ENCODE measurements around the gene ING1. TPM values are rescaled to one million over a fixed set of nuclear protein-coding genes. Genes with fewer than 3 reads are reported as not detected.
A peak's percentile ranks its signal among the peaks of the same experiment; 100 is the strongest.

The ING1 gene
- polyA plus RNA-seq, 1 donor from 2014 or later = 25.0 TPM

GRCh38 chr13:110760611-110761010, 47.1 kb downstream of the ING1 start:
- peaks cover 0 to 4% (median 0%) of the 10 kb centered on the region in 3 donors for H3K4me1 Mint-ChIP-seq
- peak overlapping the region in 1 of 4 donors; percentile 30 for H3K4me3 Mint-ChIP-seq
- peaks cover 0 to 5% (median 0%) of the 10 kb centered on the region in 3 donors for H3K9me3 Mint-ChIP-seq
- peaks cover 2% of the 10 kb centered on the region for H3K36me3 Mint-ChIP-seq
- no peak overlapping the region for H3K27ac Mint-ChIP-seq
- H3K27me3 Mint-ChIP-seq = peaks cover 4% of the 10 kb centered on the region

- peaks cover 2% of the 10 kb centered on the region for H3K36me3 Mint-ChIP-seq
- H3K9me3 Mint-ChIP-seq = peaks cover 0 to 5% (median 0%) of the 10 kb centered on the region in 3 donors
- H3K27me3 Mint-ChIP-seq = peaks cover 9% of the 10 kb centered on the region
Observed at GRCh38 chr13:110766671-110767430, 53.4 kb downstream of the ING1 start.

DNA sequence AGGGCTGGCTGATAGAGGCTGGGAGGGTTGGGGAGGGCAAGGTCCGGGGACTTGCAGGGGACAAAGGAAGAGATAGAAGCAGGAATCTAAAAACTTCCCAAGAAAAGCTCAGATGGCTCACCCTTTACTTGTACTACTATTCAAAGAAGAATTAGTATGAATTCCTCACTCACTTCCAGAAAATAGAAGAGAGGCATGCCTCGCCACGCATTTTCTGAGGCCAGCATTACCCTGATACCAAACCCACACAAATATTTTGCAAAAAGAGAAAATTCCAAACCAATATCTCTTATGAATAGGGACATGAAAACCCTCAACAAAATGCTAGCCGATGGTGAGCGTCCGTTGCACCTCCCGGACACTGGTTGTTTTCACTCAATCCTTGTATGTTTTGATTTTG, 54.0 kb downstream of the ING1 start:
- H3K4me1 Mint-ChIP-seq = peaks cover 0 to 3% (median 0%) of the 10 kb centered on the region in 3 donors
- H3K27ac Mint-ChIP-seq = no peak overlapping the region
- H3K4me3 Mint-ChIP-seq = no peak overlapping the region
- peaks cover 2% of the 10 kb centered on the region for H3K36me3 Mint-ChIP-seq
- H3K9me3 Mint-ChIP-seq = peaks cover 0 to 5% (median 0%) of the 10 kb centered on the region in 3 donors
- peaks cover 14% of the 10 kb centered on the region for H3K27me3 Mint-ChIP-seq

More at GRCh38 chr13:110766671-110767430, 53.4 kb downstream of the ING1 start:
- no peak overlapping the region for H3K4me3 Mint-ChIP-seq
- no peak overlapping the region for H3K27ac Mint-ChIP-seq
- peaks cover 0 to 3% (median 0%) of the 10 kb centered on the region in 3 donors for H3K4me1 Mint-ChIP-seq

DNA sequence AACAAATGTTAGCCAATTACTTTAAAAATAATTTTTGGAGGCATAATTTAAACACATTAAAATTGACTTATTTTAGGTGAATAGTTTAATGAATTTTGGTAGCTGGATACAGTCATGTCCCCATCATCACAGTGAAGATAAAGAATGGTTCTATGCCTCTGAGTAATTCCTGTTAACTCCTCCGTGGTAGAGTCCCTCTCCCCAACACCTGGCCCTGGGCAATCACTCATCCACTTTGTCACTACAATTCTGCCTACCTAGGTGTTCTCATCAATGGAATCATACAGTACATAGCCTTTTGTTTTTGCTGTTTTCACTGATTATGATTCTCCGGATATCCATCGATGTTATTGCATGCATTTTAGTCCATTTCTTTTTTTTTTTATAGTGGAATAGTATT, 55.6 kb downstream of the ING1 start:
- H3K4me3 Mint-ChIP-seq = no peak overlapping the region
- H3K36me3 Mint-ChIP-seq = peaks cover 2% of the 10 kb centered on the region
- H3K27me3 Mint-ChIP-seq = peaks cover 14% of the 10 kb centered on the region
- H3K27ac Mint-ChIP-seq = no peak overlapping the region
- no peaks in the 10 kb centered on the region for H3K9me3 Mint-ChIP-seq
- no peaks in the 10 kb centered on the region for H3K4me1 Mint-ChIP-seq

DNA sequence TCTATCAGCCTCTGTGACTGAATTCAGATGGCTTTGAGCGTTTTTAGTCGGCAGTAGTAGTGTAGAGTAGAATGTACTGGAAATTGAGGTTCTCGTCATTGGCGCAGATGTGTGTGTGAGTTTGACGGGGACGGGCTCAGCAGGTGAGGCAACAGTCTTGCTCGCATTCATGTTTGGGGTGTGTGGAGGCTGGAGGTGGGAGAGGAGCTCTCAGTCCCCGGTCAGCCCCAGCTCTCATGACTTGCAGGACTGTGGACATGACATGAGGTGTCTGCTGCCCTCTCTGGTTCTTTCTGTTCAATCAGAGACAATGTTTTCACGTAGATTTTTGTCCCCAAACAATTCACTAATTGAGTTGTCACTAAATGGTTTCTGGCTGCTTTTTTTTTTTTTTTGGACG, 57.2 kb downstream of the ING1 start:
- H3K36me3 Mint-ChIP-seq = peaks cover under 1% of the 10 kb centered on the region
- no peak overlapping the region for H3K27ac Mint-ChIP-seq
- peaks cover 11% of the 10 kb centered on the region for H3K27me3 Mint-ChIP-seq
- H3K4me3 Mint-ChIP-seq = no peak overlapping the region
- no peaks in the 10 kb centered on the region for H3K4me1 Mint-ChIP-seq
- H3K9me3 Mint-ChIP-seq = no peaks in the 10 kb centered on the region

- H3K36me3 Mint-ChIP-seq = peaks cover 1% of the 10 kb centered on the region
- peaks cover 7% of the 10 kb centered on the region for H3K27me3 Mint-ChIP-seq
- H3K27ac Mint-ChIP-seq = no peak overlapping the region
- no peaks in the 10 kb centered on the region for H3K9me3 Mint-ChIP-seq
- no peaks in the 10 kb centered on the region for H3K4me1 Mint-ChIP-seq
- H3K4me3 Mint-ChIP-seq = no peak overlapping the region
Observed at GRCh38 chr13:110771194-110771593, 57.7 kb downstream of the ING1 start.

GRCh38 chr13:110772091-110772984, 58.8 kb downstream of the ING1 start:
- Mint-ChIP-seq H3K4me3 (no peak overlapping the region), H3K4me1 (no peaks in the 10 kb centered on the region), H3K36me3 (peaks cover 1% of the 10 kb centered on the region), H3K9me3 (no peaks in the 10 kb centered on the region), H3K27me3 (peaks cover 9% of the 10 kb centered on the region), H3K27ac (no peak overlapping the region)

Other genes starting within 250 kb of the ING1 start
- gene RAB20, start 152.0 kb upstream of the ING1 start, polyA plus RNA-seq = 1.7 TPM
- 20.5 TPM for gene NAXD, start 98.2 kb upstream of the ING1 start, polyA plus RNA-seq
- 68.5 TPM for gene CARS2, start 7.6 kb upstream of the ING1 start, polyA plus RNA-seq
- gene ANKRD10, start 201.4 kb downstream of the ING1 start, polyA plus RNA-seq = 94.2 TPM